GM06990 (cell line): ENCODE data around the gene IFIT1B.
A peak's percentile ranks its signal among the peaks of the same experiment; 100 is the strongest.

ENCODE experiments used
- DNase-seq: peaks from one replicate; pipeline ENCODE4 v3.0.0-alpha.2; 2011; ENCODE audit not compliant: insufficient read length; ENCODE audit errors: extremely low read depth
- H3K27me3 ChIP-seq: replicated peaks from 2 replicates; pipeline ENCODE4 v1.6.0; 2011; ENCODE audit warnings: low read length; ENCODE audit not compliant: control insufficient read depth, insufficient read depth
- H3K36me3 ChIP-seq: 2 replicates; pipeline ENCODE4 v1.5.1; 2011; ENCODE audit warnings: low read length; ENCODE audit not compliant: control insufficient read depth, insufficient read depth
- H3K4me3 ChIP-seq: replicated peaks from 2 replicates; pipeline ENCODE4 v1.5.1; 2011; ENCODE audit warnings: low read depth, mild to moderate bottlenecking, control low read depth, low read length
- CTCF ChIP-seq: IDR thresholded peaks from 2 replicates; pipeline ENCODE4 v1.5.1; 2011; ENCODE audit warnings: low read length, control low read depth, mild to moderate bottlenecking, inconsistent platforms; ENCODE audit not compliant: insufficient read depth, poor library complexity, severe bottlenecking

Gene IFIT1B

GRCh38 chr10:89335226-89335625, 42.6 kb upstream of the IFIT1B start:
- no peak for TF ChIP-seq CTCF
- peaks cover 11% of the 10 kb centered on the region for H3K36me3 ChIP-seq
- no peaks in the 10 kb centered on the region for H3K27me3 ChIP-seq
- H3K4me3 ChIP-seq = peak overlapping the region; percentile 32; the same call in 1 of the 2 replicates
- no peak for DNase-seq

GRCh38 chr10:89336241-89336640, 41.6 kb upstream of the IFIT1B start:
- no peaks in the 10 kb centered on the region for H3K27me3 ChIP-seq
- no peak overlapping the region for H3K4me3 ChIP-seq
- H3K36me3 ChIP-seq = peaks cover 13% of the 10 kb centered on the region
- no peak for TF ChIP-seq CTCF
- no peak for DNase-seq

GRCh38 chr10:89337484-89337883, 40.4 kb upstream of the IFIT1B start:
- Histone ChIP-seq H3K36me3 (peaks cover 13% of the 10 kb centered on the region), H3K4me3 (no peak overlapping the region), H3K27me3 (no peaks in the 10 kb centered on the region)
- TF ChIP-seq CTCF = no peak
- DNase-seq = peak; percentile 58

- Histone ChIP-seq H3K4me3 (no peak overlapping the region), H3K36me3 (peaks cover 13% of the 10 kb centered on the region), H3K27me3 (no peaks in the 10 kb centered on the region)
- no peak for TF ChIP-seq CTCF
- no peak for DNase-seq
These were observed 39.1 kb upstream of the IFIT1B start for GRCh38 chr10:89338713-89339112.

GRCh38 chr10:89339875-89340274, 38.0 kb upstream of the IFIT1B start:
- Histone ChIP-seq H3K27me3 (no peaks in the 10 kb centered on the region), H3K36me3 (peaks cover 13% of the 10 kb centered on the region), H3K4me3 (no peak overlapping the region)
- no peak for TF ChIP-seq CTCF
- DNase-seq = no peak

- Histone ChIP-seq H3K36me3 (peaks cover 13% of the 10 kb centered on the region), H3K27me3 (no peaks in the 10 kb centered on the region), H3K4me3 (no peak overlapping the region)
- no peak for DNase-seq
- TF ChIP-seq CTCF = no peak
These were observed 36.2 kb upstream of the IFIT1B start for GRCh38 chr10:89341649-89342048.
